Measurements from ENCODE around the gene INPP5K.

DNA sequence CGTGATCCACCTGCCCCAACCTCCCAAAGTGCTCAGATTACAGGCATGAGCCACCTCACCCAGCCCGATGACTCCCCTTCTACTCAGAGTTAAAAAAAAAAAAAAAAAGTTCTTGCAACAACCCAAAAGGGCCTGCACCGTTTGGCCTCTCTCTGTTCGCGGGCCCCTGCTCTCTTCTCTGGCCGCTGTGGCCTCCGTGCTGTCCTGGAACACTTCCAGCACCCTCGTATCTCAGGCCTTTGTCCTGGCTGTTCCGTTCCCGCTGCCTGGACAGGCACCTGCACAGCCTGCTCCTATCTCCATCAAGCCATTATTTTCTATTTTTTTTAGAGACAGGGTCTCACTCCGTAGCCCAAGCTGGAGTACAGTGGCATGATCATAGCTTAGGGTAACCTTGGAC, 34.7 kb downstream of the INPP5K start:
- TF ChIP-seq CTCF (IDR thresholded peaks at IDR 0.05; ENCODE audit: low read length) (no peak), EZH2phosphoT487 (IDR thresholded peaks at IDR 0.05; ENCODE audit: low read length) (no peak)

Data from MM.1S (cell line).